Erythroblast (primary cell): ENCODE results near the gene ACTN3.

Experiments used
- GATA1 ChIP-seq: IDR thresholded peaks from 2 replicates; pipeline ENCODE4 v1.6.1; 2011; ENCODE audit warnings: low read depth, mild to moderate bottlenecking, control low read depth, low read length, moderate library complexity
- POLR2A ChIP-seq: IDR thresholded peaks from 2 replicates; pipeline ENCODE4 v1.6.1; 2011; ENCODE audit warnings: mild to moderate bottlenecking, low read length

GRCh38 chr11:66603072-66603471 is 56.4 kb downstream of the ACTN3 start:
- TF ChIP-seq POLR2A (no peak), GATA1 (no peak)
